Muscle layer of duodenum (tissue), 2 donors: ENCODE results near the gene GPNMB.

Source experiments
- H3K27ac ChIP-seq: one replicate; pipeline ENCODE4 v1.7.0; 2013; ENCODE audit warnings: mild to moderate bottlenecking, low read length
- H3K27me3 ChIP-seq: one replicate; pipeline ENCODE4 v1.7.0; 2013; ENCODE audit warnings: low read depth, mild to moderate bottlenecking, control low read depth, low read length
- H3K36me3 ChIP-seq, 2 donors: one replicate each; pipeline ENCODE4 v1.7.0; 2013; ENCODE audit warnings: low read length in 2 of 2, control low read depth in 1 of 2, mild to moderate bottlenecking in 1 of 2; ENCODE audit not compliant: insufficient read depth in 2 of 2, control insufficient read depth in 1 of 2
- H3K4me1 ChIP-seq, 2 donors: one replicate each; pipeline ENCODE4 v1.7.0; 2013; ENCODE audit warnings: low read length in 2 of 2, mild to moderate bottlenecking in 2 of 2, control low read depth in 1 of 2, moderate library complexity in 1 of 2; ENCODE audit not compliant: insufficient read depth in 2 of 2, control insufficient read depth in 1 of 2
- H3K4me3 ChIP-seq, 2 donors: one replicate each; pipeline ENCODE4 v1.7.0; 2013; ENCODE audit warnings: low read length in 2 of 2, low read depth in 1 of 2, mild to moderate bottlenecking in 1 of 2
- H3K9me3 ChIP-seq, 2 donors: one replicate each; pipeline ENCODE4 v1.7.0; 2013; ENCODE audit warnings: low read length in 2 of 2, control low read depth in 1 of 2, mild to moderate bottlenecking in 1 of 2; ENCODE audit not compliant: control insufficient read depth in 1 of 2
- donor health status: healthy.

GPNMB gene

GRCh38 chr7:23232966-23233365, 13.6 kb upstream of the GPNMB start:
- no peaks in the 10 kb centered on the region for H3K4me1 ChIP-seq
- no peaks in the 10 kb centered on the region for H3K27me3 ChIP-seq
- no peak overlapping the region for H3K4me3 ChIP-seq
- H3K27ac ChIP-seq: no peak overlapping the region
- H3K9me3 ChIP-seq: no peaks in the 10 kb centered on the region
- no peaks in the 10 kb centered on the region for H3K36me3 ChIP-seq

DNA sequence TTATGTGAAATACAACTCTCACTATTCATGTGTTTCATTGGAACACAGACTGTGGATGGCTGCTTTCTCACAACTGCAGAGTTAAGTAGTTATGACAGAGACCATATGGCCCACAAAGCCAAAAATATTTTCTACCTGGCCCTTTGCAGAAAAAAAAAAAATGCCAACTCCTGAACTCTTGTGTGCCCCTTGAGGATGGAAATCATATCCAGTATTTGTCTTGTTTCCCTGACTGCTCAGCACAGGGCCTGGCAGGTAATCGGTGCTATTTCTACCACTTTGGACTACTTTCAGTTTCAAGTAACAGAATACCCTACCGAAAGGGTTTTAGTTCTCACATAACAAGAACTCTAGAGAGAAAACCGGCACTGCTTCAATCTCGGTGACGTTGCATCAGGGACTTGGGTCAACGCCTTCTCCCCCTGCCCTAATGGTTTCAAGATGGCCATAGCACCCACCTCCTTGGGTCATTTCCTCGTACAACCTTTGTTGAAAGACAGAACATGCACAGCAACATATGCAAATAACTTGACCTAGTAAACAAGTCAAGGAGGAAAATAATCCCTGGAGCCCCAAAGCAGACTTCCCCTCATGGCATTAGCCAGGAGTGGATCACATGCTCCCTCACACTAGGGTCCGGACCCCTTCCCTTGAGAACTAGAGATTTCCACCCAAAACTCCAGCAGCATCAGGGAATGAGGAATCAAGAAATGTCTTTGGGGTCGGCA, 11.8 kb upstream of the GPNMB start:
- H3K4me1 ChIP-seq: no peaks in the 10 kb centered on the region
- H3K27me3 ChIP-seq: no peaks in the 10 kb centered on the region
- H3K9me3 ChIP-seq: no peaks in the 10 kb centered on the region
- H3K36me3 ChIP-seq: no peaks in the 10 kb centered on the region
- peak overlapping the region in 1 of 2 donors; percentile 24 for H3K4me3 ChIP-seq
- H3K27ac ChIP-seq: no peak overlapping the region

DNA sequence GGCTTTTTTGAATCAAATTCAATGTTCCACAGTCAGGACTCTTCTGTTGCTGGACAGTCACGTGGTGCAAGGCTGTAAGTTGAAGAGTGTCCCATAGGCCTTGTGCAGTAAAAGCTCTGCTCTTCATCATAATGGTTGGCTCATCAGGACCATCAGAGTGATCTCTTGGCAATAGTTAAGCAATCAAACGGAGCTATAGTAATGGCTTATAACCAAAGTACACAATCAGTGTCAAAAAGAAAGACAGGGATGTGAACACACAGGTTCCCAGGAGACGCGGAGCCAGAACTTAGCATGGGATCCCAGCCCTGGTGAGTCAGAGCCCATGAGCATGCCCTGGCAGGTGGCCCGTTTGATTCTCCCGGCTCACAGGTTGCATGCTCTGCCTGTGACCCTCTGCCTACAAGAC, 10.8 kb upstream of the GPNMB start:
- no peak overlapping the region for H3K4me3 ChIP-seq
- H3K27me3 ChIP-seq: no peaks in the 10 kb centered on the region
- no peaks in the 10 kb centered on the region for H3K36me3 ChIP-seq
- H3K4me1 ChIP-seq: no peaks in the 10 kb centered on the region
- H3K9me3 ChIP-seq: no peaks in the 10 kb centered on the region
- H3K27ac ChIP-seq: no peak overlapping the region

DNA sequence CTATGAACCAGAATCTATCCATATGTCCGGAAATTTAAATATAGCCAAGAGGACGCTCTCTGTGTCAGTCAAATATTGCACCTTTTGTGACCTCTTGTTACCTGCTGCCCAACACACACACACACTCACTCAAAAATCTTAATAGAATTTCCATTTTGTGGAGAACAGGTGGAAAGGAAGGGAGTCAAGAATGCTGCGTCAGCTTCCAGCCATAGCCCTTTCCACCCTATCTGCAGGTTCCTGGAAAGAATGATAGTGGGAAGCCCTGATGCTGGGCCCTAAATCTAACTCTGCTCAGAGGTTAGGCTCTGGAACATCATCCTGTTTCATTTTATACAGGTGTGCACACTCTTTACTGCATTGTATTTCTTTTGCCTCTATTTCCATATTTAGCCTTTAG, 9.6 kb upstream of the GPNMB start:
- no peaks in the 10 kb centered on the region for H3K9me3 ChIP-seq
- H3K4me1 ChIP-seq: no peaks in the 10 kb centered on the region
- H3K27ac ChIP-seq: no peak overlapping the region
- H3K4me3 ChIP-seq: no peak overlapping the region
- no peaks in the 10 kb centered on the region for H3K36me3 ChIP-seq
- H3K27me3 ChIP-seq: no peaks in the 10 kb centered on the region

GRCh38 chr7:23238983-23239652, 7.5 kb upstream of the GPNMB start:
- H3K4me1 ChIP-seq: no peaks in the 10 kb centered on the region
- no peaks in the 10 kb centered on the region for H3K27me3 ChIP-seq
- H3K4me3 ChIP-seq: no peak overlapping the region
- H3K27ac ChIP-seq: no peak overlapping the region
- no peaks in the 10 kb centered on the region for H3K36me3 ChIP-seq
- no peaks in the 10 kb centered on the region for H3K9me3 ChIP-seq

GRCh38 chr7:23239698-23240097, 6.9 kb upstream of the GPNMB start:
- Histone ChIP-seq H3K36me3 (no peaks in the 10 kb centered on the region), H3K4me3 (no peak overlapping the region), H3K9me3 (no peaks in the 10 kb centered on the region), H3K27ac (no peak overlapping the region), H3K4me1 (no peaks in the 10 kb centered on the region), H3K27me3 (no peaks in the 10 kb centered on the region)

DNA sequence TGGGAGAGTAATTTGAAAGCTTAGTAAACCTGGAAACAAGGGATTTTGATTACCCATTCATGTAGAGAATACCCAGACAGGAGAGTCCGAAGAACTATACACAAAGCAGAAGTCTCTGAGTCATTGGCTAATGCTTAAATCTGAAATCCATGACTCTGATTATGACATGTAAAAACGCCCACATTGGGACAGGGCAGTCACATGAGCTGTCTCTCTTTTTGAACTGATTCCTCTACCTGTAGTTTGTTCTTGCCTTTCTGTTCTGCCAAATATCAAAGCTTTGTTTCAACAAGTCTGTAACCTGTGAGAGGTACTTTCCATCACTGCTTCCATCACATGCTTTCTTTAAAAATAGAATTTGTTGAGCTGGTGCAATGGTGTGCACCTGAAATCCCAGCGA, 4.3 kb upstream of the GPNMB start:
- H3K9me3 ChIP-seq: no peaks in the 10 kb centered on the region
- no peak overlapping the region for H3K4me3 ChIP-seq
- no peaks in the 10 kb centered on the region for H3K36me3 ChIP-seq
- H3K4me1 ChIP-seq: no peaks in the 10 kb centered on the region
- no peak overlapping the region for H3K27ac ChIP-seq
- peaks cover 4% of the 10 kb centered on the region for H3K27me3 ChIP-seq

DNA sequence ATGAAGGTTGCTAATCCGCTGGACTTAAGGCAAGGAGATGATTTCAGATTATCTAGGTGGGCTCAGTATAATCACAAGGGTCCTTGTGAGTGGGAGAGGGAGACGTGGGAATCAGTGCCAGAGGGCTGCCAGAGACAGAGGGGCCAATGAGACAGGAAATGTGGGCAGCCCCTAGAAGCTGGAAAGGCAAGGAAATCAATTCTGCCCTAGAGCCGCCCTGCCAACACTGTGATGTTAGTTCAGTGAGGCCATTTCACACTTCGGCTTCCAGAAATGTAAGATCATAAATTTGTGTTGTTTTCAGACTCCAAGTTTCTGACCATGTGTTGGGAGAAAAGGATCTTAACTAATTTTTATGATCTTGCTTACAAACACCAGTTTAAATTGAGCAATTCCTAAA, 3.6 kb upstream of the GPNMB start:
- H3K4me1 ChIP-seq: no peaks in the 10 kb centered on the region
- no peak overlapping the region for H3K4me3 ChIP-seq
- no peaks in the 10 kb centered on the region for H3K9me3 ChIP-seq
- H3K27ac ChIP-seq: no peak overlapping the region
- H3K27me3 ChIP-seq: peaks cover 8% of the 10 kb centered on the region
- H3K36me3 ChIP-seq: no peaks in the 10 kb centered on the region

GRCh38 chr7:23247046-23247602, 549 bp downstream of the GPNMB start:
- H3K4me3 ChIP-seq: peak overlapping the region; percentile 63
- peaks cover 0 to 8% of the 10 kb centered on the region in 2 donors for H3K9me3 ChIP-seq
- H3K27me3 ChIP-seq: peaks cover 15% of the 10 kb centered on the region
- peak overlapping the region; percentile 48 for H3K27ac ChIP-seq
- H3K36me3 ChIP-seq: no peaks in the 10 kb centered on the region
- H3K4me1 ChIP-seq: no peaks in the 10 kb centered on the region

DNA sequence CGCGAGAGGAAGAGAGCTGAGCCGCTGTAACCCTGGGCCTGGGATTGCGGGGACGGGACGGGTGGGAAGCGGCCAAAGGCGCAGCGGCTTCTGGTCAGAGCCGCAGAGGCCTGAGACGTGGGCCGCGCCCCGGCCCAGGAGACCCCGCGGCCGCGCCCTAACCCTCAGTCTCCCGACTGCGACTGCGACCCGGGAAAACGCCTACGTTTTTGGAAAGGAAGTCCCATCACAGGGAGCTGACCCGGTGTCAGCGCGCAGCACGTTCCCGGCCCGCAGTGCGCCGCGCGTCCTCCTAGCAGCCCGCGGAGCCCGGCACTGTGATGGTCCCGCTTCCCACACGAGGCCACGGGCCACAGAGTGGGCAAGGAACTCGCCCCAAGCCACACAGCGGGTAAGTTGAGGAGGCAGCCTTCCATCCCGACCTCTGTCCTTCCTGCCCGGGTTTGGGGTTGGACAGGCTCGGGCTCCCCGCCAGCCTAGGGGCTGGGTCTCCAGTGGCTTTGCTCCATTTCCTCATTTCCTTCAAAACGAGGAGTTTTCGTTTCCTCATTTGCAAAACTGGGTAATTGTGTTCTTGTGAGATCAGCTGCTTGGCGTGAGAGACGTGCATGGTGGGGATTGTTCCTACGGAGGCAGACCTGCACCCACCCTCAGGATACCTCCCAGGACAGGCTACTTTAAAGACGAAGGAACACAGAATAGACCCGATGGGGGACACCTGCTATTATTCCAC, 1.2 kb downstream of the GPNMB start:
- peaks cover 0 to 8% of the 10 kb centered on the region in 2 donors for H3K9me3 ChIP-seq
- peak overlapping the region; percentile 48 for H3K27ac ChIP-seq
- peak overlapping the region; percentile 63 for H3K4me3 ChIP-seq
- peaks cover 15% of the 10 kb centered on the region for H3K27me3 ChIP-seq
- no peaks in the 10 kb centered on the region for H3K4me1 ChIP-seq
- H3K36me3 ChIP-seq: no peaks in the 10 kb centered on the region

GRCh38 chr7:23249486-23249885, 2.9 kb downstream of the GPNMB start:
- no peaks in the 10 kb centered on the region for H3K4me1 ChIP-seq
- H3K4me3 ChIP-seq: no peak overlapping the region
- H3K27me3 ChIP-seq: peaks cover 15% of the 10 kb centered on the region
- H3K36me3 ChIP-seq: peaks cover 4 to 5% of the 10 kb centered on the region in 2 donors
- H3K9me3 ChIP-seq: peaks cover 0 to 8% of the 10 kb centered on the region in 2 donors
- H3K27ac ChIP-seq: no peak overlapping the region
